Naive thymus-derived CD4-positive, alpha-beta T cell (primary cell): ENCODE measurements around the gene RCOR3. TPM values are rescaled to one million over a fixed set of nuclear protein-coding genes. Genes with fewer than 3 reads are reported as not detected.
"Not testable (repeated sequence)": the region's sequence is repeated elsewhere in the genome, so short reads cannot be mapped to it uniquely, and the experiment has no call there.

Source experiments
- ATAC-seq: fragments of 150-1000 bp; cut with Tn5 transposase; 2 replicates; pipeline ENCODE4 v1.10.0; 2021; ENCODE audit warnings: mild to moderate bottlenecking, moderate library complexity
- CTCF ChIA-PET: fragments of 350-600 bp; sonication (Branson Sonifier 250); formaldehyde crosslinking; loops from one replicate; lab custom pipeline; 2021; ENCODE audit warnings: antibody characterized with exemption; lab: Charles Lee
- POLR2A ChIA-PET: fragments of 350-600 bp; sonication (Branson Sonifier 250); formaldehyde crosslinking; loops from one replicate; lab custom pipeline; 2021; ENCODE audit warnings: antibody characterized with exemption, inconsistent platforms; lab: Charles Lee
- DNase-seq, 9 donors: peaks; one replicate each; pipeline versions ENCODE4 v3.0.0 to v3.0.0-alpha.2; 2020 to 2022; ENCODE audit warnings: mixed read lengths in 1 of 9
- H3K27ac ChIP-seq: one replicate; pipeline ENCODE4 v1.7.0; 2013; ENCODE audit warnings: mild to moderate bottlenecking, low read depth, low read length, moderate library complexity
- H3K27me3 ChIP-seq, 2 donors: one replicate each; pipeline ENCODE4 v1.7.0; 2013; ENCODE audit warnings: low read length in 2 of 2, mild to moderate bottlenecking in 2 of 2, moderate library complexity in 2 of 2; ENCODE audit not compliant: control insufficient read depth in 2 of 2, insufficient read depth in 2 of 2
- H3K36me3 ChIP-seq, 3 experiments: 1 replicate in 2 of 3; 2 replicates in 1 of 3; pipeline ENCODE4 v1.7.0; 2013; ENCODE audit warnings: low read length in 3 of 3, mild to moderate bottlenecking in 3 of 3, moderate library complexity in 1 of 3; ENCODE audit not compliant: insufficient read depth in 3 of 3, control insufficient read depth in 2 of 3
- H3K4me1 ChIP-seq, 2 donors: one replicate each; pipeline ENCODE4 v1.7.0; 2013; ENCODE audit warnings: low read length in 2 of 2, mild to moderate bottlenecking in 2 of 2, moderate library complexity in 1 of 2; ENCODE audit not compliant: control insufficient read depth in 2 of 2, insufficient read depth in 2 of 2
- H3K4me3 ChIP-seq: 2 replicates; pipeline ENCODE4 v1.7.0; 2013; ENCODE audit warnings: mild to moderate bottlenecking, low read length
- H3K9me3 ChIP-seq, 3 experiments: 1 replicate in 2 of 3; 2 replicates in 1 of 3; pipeline ENCODE4 v1.7.0; 2013; ENCODE audit warnings: low read length in 3 of 3; ENCODE audit not compliant: control insufficient read depth in 2 of 3
- H3K27ac Mint-ChIP-seq, 9 donors: one replicate each; pipeline ENCODE4 v1.8.0; 2020 to 2022; ENCODE audit warnings: mixed read lengths in 9 of 9, mild to moderate bottlenecking in 8 of 9, moderate library complexity in 5 of 9, inconsistent platforms in 2 of 9
- H3K27me3 Mint-ChIP-seq, 5 donors: one replicate each; pipeline ENCODE4 v1.8.0; 2021 to 2022; ENCODE audit warnings: mixed read lengths in 5 of 5, mild to moderate bottlenecking in 1 of 5
- H3K36me3 Mint-ChIP-seq, 5 donors: one replicate each; pipeline ENCODE4 v1.8.0; 2020 to 2022; ENCODE audit warnings: mixed read lengths in 5 of 5, mild to moderate bottlenecking in 3 of 5, inconsistent platforms in 1 of 5
- H3K4me1 Mint-ChIP-seq, 7 donors: one replicate each; pipeline ENCODE4 v1.8.0; 2020 to 2022; ENCODE audit warnings: mixed read lengths in 7 of 7, mild to moderate bottlenecking in 3 of 7, inconsistent platforms in 1 of 7
- H3K4me3 Mint-ChIP-seq, 10 donors: one replicate each; pipeline ENCODE4 v1.8.0; 2020 to 2022; ENCODE audit warnings: mild to moderate bottlenecking in 10 of 10, mixed read lengths in 10 of 10, moderate library complexity in 6 of 10, inconsistent platforms in 2 of 10
- H3K9me3 Mint-ChIP-seq, 11 donors: one replicate each; pipeline ENCODE4 v1.8.0; 2020 to 2022; ENCODE audit warnings: mixed read lengths in 11 of 11, mild to moderate bottlenecking in 4 of 11, inconsistent platforms in 1 of 11, moderate library complexity in 1 of 11
- intact Hi-C, 2 donors: fragments of 100-400 bp; cut with micrococcal nuclease; formaldehyde crosslinking; loops; one replicate each; pipeline ENCODE4 v1.15.1; 2023
- polyA plus RNA-seq, 2 donors: library from polyadenylated mRNA; unstranded; fragments of 300-500 nt; fragmentation: Illumina TruSeq; gene quantifications; one replicate each; pipeline ENCODE4 v1.2.3, GENCODE V29; 2021
- total RNA-seq, 6 experiments: library from RNA in 5 of 6; stranded (reverse) in 5 of 6; gene quantifications; 1 replicate in 5 of 6; 2 replicates in 1 of 6; pipeline ENCODE4 v1.2.3 and lab custom pipeline; 2021 to 2026

Gene RCOR3
- total and polyA plus RNA-seq, 7 experiments from 2014 or later = 26.8 to 98.0 (median 68.0) TPM

DNA sequence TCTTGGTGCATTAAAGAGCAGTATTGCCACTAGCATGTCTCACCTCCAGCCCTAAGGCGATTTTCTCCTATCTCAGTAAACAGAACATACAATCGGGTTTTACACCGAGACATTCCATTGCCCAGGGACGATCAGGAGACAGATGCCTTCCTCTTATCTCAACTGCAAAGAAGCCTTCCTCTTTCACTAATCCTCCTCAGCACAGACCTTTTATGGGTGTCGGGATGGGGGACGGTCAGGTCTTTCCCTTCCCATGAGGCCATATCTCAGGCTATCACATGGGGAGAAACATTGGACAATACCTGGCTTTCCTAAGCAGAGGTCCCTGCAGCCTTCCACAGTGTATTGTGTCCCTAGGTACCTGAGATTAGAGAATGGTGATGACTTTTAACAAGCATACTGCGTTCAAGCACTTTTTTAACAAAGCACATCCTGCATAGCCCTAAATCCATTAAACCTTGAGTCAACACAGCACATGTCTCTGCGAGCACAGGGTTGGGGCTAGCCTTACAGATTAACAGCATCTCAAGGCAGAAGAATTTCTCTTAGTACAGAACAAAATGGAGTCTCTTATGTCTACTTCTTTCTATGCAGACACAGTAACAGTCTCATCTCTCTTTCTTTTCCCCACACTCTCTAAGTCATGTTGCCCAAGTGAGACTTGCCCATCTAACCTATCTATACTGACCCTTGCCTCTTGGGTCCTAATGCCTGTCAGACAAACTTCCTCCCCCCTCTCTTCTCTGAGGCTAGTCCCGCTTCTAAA is 36.5 kb upstream of the RCOR3 start:
- H3K36me3 Mint-ChIP-seq, H3K4me1 ChIP-seq, CTCF ChIA-PET, H3K36me3 ChIP-seq, H3K27ac Mint-ChIP-seq, H3K9me3 ChIP-seq, DNase-seq, H3K4me3 Mint-ChIP-seq, H3K4me1 Mint-ChIP-seq, H3K27me3 ChIP-seq, POLR2A ChIA-PET, H3K4me3 ChIP-seq, H3K9me3 Mint-ChIP-seq, H3K27ac ChIP-seq, ATAC-seq: not testable (repeated sequence)
- intact Hi-C loops = loop anchor here in 1 of 2 donors (10.0 kb wide), 1 partner anchor 88 kb away; the partner anchor contains the start of gene KCNH1
- peaks cover 0 to 22% (median 0%) of the 10 kb centered on the region in 5 donors for H3K27me3 Mint-ChIP-seq

DNA sequence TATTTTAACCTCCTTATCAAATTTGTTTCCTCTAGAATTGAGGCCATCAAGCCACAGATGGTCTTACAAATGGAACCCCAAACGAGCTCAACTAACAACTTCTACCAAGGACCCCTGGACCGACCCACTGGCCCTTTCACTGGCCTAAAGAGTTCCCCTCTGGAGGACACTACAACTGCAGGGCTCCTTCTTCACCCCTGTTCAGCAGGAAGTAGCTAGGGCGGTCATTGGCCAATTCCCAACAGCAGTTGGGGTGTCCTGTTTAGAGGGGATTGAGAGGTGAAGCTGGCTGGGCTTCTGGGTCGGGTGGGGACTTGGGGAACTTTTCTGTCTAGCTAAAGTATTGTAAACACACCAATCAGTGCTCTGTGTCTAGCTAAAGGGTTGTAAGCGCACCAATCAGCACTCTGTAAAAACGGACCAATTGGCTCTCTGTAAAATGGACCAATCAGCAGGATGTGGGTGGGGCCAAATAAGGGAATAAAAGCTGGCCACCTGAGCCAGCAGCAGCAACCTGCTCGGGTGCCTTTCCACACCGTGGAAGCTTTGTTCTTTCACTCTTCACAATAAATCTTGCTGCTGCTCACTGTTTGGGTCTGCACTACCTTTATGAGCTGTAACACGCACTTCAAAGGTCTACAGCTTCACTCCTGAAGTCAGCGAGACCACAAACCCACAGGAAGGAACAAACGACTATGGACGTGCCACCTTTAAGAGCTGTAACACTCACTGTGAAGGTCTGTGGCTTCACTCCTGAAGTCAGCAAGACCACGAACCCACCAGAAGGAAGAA is 30.4 kb upstream of the RCOR3 start:
- not testable (repeated sequence) for H3K27me3 ChIP-seq, H3K9me3 ChIP-seq, H3K36me3 Mint-ChIP-seq, H3K27me3 Mint-ChIP-seq, H3K9me3 Mint-ChIP-seq, H3K4me3 ChIP-seq, H3K36me3 ChIP-seq
- Mint-ChIP-seq H3K4me3 (peak overlapping the region; percentile 43 to 82 (median 74)), H3K27ac (peak overlapping the region; percentile 67 to 90 (median 82)), H3K4me1 (peaks cover 15 to 41% (median 30%) of the 10 kb centered on the region in 7 donors)
- POLR2A ChIA-PET = interaction anchor here (0.6 to 1.6 kb wide), 3 partner anchors 29 to 347 kb away, joined by 3 to 12 read pairs (median 3); partner anchors contain the start of gene RCOR3
- H3K4me1 ChIP-seq = peaks cover 13 to 17% of the 10 kb centered on the region in 2 donors
- intact Hi-C loops = loop anchor here (1.0 to 10.0 kb wide), 4 partner anchors 30 to 782 kb away; partner anchors contain the start of genes KCNH1 (in 1 of the 2) and RCOR3 (in 1 of the 2)
- DNase-seq (peak in 8 of 9 donors; percentile 24 to 81 (median 72)), ATAC-seq (peak; percentile 83)
- H3K27ac ChIP-seq = peak overlapping the region; percentile 38
- CTCF ChIA-PET = interaction anchor here (1.1 kb wide), 1 partner anchor 32 kb away, joined by 3 read pairs; no protein-coding TSS in a partner anchor

DNA sequence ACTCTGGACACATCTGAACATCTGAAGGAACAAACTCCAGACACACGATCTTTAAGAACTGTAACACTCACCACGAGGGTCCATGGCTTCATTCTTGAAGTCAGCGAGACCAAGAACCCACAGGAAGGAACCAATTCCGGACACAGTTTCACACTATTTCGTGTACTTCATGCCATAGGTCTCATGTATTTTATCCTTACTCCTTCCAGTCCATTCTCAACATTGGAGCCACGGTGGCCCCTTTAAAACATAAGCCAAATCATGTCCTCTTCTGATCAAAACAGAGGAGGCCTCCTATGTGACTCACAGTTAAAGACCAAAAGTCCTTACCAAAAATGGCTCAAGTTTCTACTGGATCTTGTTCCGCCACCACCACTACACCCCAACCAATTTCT is 29.8 kb upstream of the RCOR3 start:
- no peaks in the 10 kb centered on the region for H3K36me3 Mint-ChIP-seq
- ChIA-PET CTCF (interaction anchor here (1.1 kb wide), 1 partner anchor 32 kb away, joined by 3 read pairs; no protein-coding TSS in a partner anchor), POLR2A (interaction anchor here (1.2 to 1.6 kb wide), 2 partner anchors 29 to 32 kb away, joined by 3 to 12 read pairs; partner anchors contain the start of gene RCOR3)
- DNase-seq (no peak), ATAC-seq (peak; percentile 54)
- intact Hi-C loops = loop anchor here (1.0 to 10.0 kb wide), 4 partner anchors 29 to 783 kb away; partner anchors contain the start of genes KCNH1 (in 1 of the 2) and RCOR3 (in 1 of the 2)
- peak overlapping the region; percentile 67 to 90 (median 82) for H3K27ac Mint-ChIP-seq
- no peaks in the 10 kb centered on the region for H3K27me3 ChIP-seq
- peaks cover 15 to 41% (median 30%) of the 10 kb centered on the region in 7 donors for H3K4me1 Mint-ChIP-seq
- no peaks in the 10 kb centered on the region for H3K9me3 ChIP-seq
- H3K36me3 ChIP-seq = no peaks in the 10 kb centered on the region
- H3K4me1 ChIP-seq = peaks cover 13 to 17% of the 10 kb centered on the region in 2 donors
- peaks cover 0 to 1% (median 0%) of the 10 kb centered on the region in 11 donors for H3K9me3 Mint-ChIP-seq
- H3K27me3 Mint-ChIP-seq = peaks cover 0 to 8% (median 0%) of the 10 kb centered on the region in 5 donors
- peak overlapping the region; percentile 38 for H3K27ac ChIP-seq
- peak overlapping the region; percentile 43 to 82 (median 74) for H3K4me3 Mint-ChIP-seq
- no peak overlapping the region for H3K4me3 ChIP-seq

DNA sequence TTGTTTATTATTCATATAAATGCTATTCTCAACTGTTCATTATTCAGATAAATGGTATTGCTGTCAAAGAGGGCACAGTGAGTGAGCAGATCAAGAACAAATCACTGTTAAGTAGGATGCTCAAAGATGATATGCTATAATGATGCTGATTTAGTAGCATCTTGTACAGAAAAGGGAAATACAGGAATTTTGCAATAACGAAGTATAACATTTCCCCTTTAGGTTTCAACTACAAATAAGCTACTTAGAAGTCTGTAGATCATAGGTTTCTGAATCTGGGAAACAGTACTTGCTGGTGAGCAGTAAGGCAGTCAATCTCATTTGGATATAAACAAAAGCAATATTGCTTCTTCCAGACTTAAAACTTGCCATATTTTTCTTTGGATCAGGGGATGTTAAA is 27.3 kb upstream of the RCOR3 start:
- Histone ChIP-seq H3K4me1 (peaks cover 13 to 17% of the 10 kb centered on the region in 2 donors), H3K36me3 (no peaks in the 10 kb centered on the region), H3K4me3 (no peak overlapping the region), H3K27ac (no peak overlapping the region), H3K27me3 (no peaks in the 10 kb centered on the region), H3K9me3 (no peaks in the 10 kb centered on the region)
- Mint-ChIP-seq H3K4me3 (no peak overlapping the region), H3K36me3 (no peaks in the 10 kb centered on the region), H3K9me3 (peaks cover 0 to 1% (median 0%) of the 10 kb centered on the region in 11 donors), H3K4me1 (peaks cover 15 to 41% (median 30%) of the 10 kb centered on the region in 7 donors), H3K27me3 (peaks cover 0 to 9% (median 0%) of the 10 kb centered on the region in 5 donors), H3K27ac (peak overlapping the region in 2 of 9 donors; percentile 12 to 24)
- CTCF ChIA-PET = no interaction called here
- DNase-seq (no peak), ATAC-seq (no peak)
- intact Hi-C loops = no loop called here
- POLR2A ChIA-PET = no interaction called here

DNA sequence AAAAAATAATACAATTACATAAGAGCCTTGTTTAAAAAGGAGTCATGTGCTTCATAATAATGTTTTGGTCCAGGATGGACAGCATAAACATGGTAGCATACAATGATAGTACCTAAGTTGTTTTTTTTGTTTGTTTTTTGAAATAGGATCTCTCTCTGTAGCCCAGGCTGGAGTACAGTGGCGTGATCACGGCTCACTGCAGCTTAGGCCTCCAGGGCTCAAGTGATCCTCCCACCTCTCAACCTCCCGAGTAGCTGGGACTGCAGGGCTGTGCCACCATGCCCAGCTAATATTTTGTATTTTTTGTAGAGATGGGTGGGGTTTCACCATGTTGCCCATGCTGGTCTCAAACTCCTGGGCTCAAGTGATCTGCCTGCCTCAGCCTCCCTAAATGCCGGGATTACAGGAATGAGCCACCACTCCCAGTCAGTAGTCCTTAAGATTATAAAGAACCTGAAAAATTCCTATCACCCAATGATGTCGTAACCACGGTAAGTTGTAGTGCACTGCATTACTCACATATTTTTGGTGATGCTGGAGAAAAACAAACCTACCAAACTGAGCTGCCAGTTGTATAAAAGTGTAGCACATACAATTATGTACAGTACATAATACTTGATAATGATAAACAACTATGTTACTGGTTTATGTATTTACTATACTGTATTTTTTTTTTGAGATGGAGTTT is 22.4 kb upstream of the RCOR3 start:
- no peak for DNase-seq

DNA sequence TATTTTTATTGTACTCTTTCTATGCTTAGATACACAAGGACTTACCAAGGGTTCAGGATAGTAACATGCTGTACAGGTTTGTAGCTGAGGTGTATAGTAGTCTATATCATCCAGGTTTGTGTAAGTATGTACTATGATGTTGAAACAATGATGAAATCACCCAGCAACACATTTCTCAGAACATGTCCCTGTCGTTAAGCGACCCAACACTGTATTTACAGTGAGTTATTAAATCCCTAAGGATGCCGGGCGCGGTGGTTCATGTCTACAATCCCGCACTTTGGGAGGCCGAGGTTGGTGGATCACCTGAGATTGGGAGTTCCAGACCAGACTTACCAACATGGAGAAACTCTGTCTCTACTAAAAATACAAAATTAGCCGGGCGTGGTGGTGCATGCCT is 21.6 kb upstream of the RCOR3 start:
- POLR2A ChIA-PET = no interaction called here
- H3K27me3 ChIP-seq = no peaks in the 10 kb centered on the region
- no peaks in the 10 kb centered on the region for H3K36me3 ChIP-seq
- Mint-ChIP-seq H3K4me3 (no peak overlapping the region), H3K27ac (no peak overlapping the region), H3K4me1 (peaks cover 0 to 3% (median 0%) of the 10 kb centered on the region in 7 donors), H3K36me3 (no peaks in the 10 kb centered on the region), H3K27me3 (peaks cover 0 to 15% (median 0%) of the 10 kb centered on the region in 5 donors), H3K9me3 (no peaks in the 10 kb centered on the region)
- no peaks in the 10 kb centered on the region for H3K9me3 ChIP-seq
- no peaks in the 10 kb centered on the region for H3K4me1 ChIP-seq
- no peak overlapping the region for H3K4me3 ChIP-seq
- CTCF ChIA-PET = interaction anchor here (0.8 kb wide), 1 partner anchor 17 kb away, joined by 3 read pairs; no protein-coding TSS in a partner anchor
- H3K27ac ChIP-seq = no peak overlapping the region
- DNase-seq = no peak
- intact Hi-C loops = no loop called here
- ATAC-seq = no peak

More for the DNA sequence above, 22.4 kb upstream of the RCOR3 start:
- H3K4me3 Mint-ChIP-seq = no peak overlapping the region
- POLR2A ChIA-PET = no interaction called here
- intact Hi-C loops = no loop called here
- no peak overlapping the region for H3K27ac Mint-ChIP-seq
- Histone ChIP-seq H3K4me1 (no peaks in the 10 kb centered on the region), H3K27me3 (no peaks in the 10 kb centered on the region), H3K27ac (no peak overlapping the region), H3K9me3 (no peaks in the 10 kb centered on the region), H3K4me3 (no peak overlapping the region), H3K36me3 (no peaks in the 10 kb centered on the region)
- H3K9me3 Mint-ChIP-seq = no peaks in the 10 kb centered on the region
- peaks cover 0 to 3% (median 0%) of the 10 kb centered on the region in 7 donors for H3K4me1 Mint-ChIP-seq
- ATAC-seq = no peak
- CTCF ChIA-PET = interaction anchor here (0.8 kb wide), 1 partner anchor 54 kb away, joined by 4 read pairs; no protein-coding TSS in a partner anchor
- no peaks in the 10 kb centered on the region for H3K36me3 Mint-ChIP-seq
- peaks cover 0 to 16% (median 0%) of the 10 kb centered on the region in 5 donors for H3K27me3 Mint-ChIP-seq
